Vagina (tissue), 2 donors: Measurements from ENCODE around the gene RND1.

Experiments used
- POLR2A ChIP-seq, 2 donors: fragments of 450-650 bp; IDR thresholded peaks; one replicate each; pipeline ENCODE4 v1.6.1; 2017; ENCODE audit warnings: antibody characterized with exemption in 2 of 2, mild to moderate bottlenecking in 2 of 2, moderate library complexity in 2 of 2
- TF ChIP-seq, protein P1 (sequence below), 3 experiments: fragments of 450-650 bp in 2 of 3; fragments of 200-600 bp in 1 of 3; sonication (generic) in 1 of 3; IDR thresholded peaks; one replicate each; pipeline ENCODE4 v1.5.1; 2017 to 2019; ENCODE audit warnings: antibody characterized with exemption in 3 of 3, mild to moderate bottlenecking in 2 of 3, moderate library complexity in 2 of 3

GRCh38 chr12:48861111-48861510, 4.6 kb downstream of the RND1 start:
- TF ChIP-seq POLR2A (IDR thresholded peaks at IDR 0.05) = no peak
- TF ChIP-seq, protein P1, sequence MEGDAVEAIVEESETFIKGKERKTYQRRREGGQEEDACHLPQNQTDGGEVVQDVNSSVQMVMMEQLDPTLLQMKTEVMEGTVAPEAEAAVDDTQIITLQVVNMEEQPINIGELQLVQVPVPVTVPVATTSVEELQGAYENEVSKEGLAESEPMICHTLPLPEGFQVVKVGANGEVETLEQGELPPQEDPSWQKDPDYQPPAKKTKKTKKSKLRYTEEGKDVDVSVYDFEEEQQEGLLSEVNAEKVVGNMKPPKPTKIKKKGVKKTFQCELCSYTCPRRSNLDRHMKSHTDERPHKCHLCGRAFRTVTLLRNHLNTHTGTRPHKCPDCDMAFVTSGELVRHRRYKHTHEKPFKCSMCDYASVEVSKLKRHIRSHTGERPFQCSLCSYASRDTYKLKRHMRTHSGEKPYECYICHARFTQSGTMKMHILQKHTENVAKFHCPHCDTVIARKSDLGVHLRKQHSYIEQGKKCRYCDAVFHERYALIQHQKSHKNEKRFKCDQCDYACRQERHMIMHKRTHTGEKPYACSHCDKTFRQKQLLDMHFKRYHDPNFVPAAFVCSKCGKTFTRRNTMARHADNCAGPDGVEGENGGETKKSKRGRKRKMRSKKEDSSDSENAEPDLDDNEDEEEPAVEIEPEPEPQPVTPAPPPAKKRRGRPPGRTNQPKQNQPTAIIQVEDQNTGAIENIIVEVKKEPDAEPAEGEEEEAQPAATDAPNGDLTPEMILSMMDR (IDR thresholded peaks at IDR 0.05) = no peak
